Glomerular endothelial cell (primary cell): ENCODE results near the gene SERPINF2. TPM values are rescaled to one million over a fixed set of nuclear protein-coding genes. Genes with fewer than 3 reads are reported as not detected.
"Not testable (repeated sequence)": the region's sequence is repeated elsewhere in the genome, so short reads cannot be mapped to it uniquely, and the experiment has no call there.

Experiments
- DNase-seq: peaks from one replicate; pipeline ENCODE4 v3.0.0-alpha.2; 2011; ENCODE audit warnings: low read depth, low spot score; ENCODE audit errors: extremely low read depth
- total RNA-seq: library from RNA; depleted of rRNA; stranded (reverse); fragments of >200 nt; gene quantifications from 2 replicates; pipeline ENCODE4 v1.2.3, GENCODE V29; 2015

The SERPINF2 gene
- 1.6 TPM in 1 of 2 replicates, not detected in the other for total RNA-seq

DNA sequence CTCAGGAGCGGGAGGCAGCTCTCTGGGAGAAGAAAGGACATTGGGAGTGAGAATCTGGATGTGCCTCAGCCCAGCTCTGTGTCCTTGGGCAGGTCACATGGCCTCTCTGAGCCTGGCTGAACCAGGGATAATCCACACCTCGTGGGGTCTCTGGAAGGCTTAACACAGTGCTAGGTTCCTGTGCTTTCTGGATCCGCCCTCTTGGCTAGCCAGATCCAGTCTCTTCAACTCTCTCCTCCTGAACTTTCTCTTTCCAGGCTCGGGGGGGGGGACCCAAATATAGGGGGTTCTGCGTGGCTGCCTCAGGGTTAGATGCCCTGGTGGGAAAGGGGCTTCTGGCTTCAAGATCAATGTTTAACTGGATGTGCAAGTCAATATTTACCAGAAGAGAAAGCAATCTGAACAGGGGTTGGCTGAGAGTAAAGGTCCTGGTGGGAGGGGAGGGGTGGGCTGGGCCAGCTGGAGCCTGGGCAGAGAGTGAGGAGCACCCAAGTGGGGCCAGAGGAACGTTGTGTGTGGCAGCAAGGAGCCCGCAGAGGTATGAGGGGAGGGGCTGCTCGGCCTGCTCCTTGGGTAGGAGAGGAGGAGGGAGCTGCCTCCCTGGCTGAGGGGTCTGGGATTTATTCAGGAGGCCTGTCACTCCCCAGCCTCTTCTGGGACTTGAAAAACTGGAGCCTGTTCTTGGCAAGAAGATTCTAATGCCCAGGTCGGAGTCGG lies at the start of gene SERPINF2:
Gene SERPINF2, plus strand, starts transcription at position 501 of the 717 bp plus-strand sequence. CDS start 2,125 bp downstream, outside the sequence.
- no peak for DNase-seq

DNA sequence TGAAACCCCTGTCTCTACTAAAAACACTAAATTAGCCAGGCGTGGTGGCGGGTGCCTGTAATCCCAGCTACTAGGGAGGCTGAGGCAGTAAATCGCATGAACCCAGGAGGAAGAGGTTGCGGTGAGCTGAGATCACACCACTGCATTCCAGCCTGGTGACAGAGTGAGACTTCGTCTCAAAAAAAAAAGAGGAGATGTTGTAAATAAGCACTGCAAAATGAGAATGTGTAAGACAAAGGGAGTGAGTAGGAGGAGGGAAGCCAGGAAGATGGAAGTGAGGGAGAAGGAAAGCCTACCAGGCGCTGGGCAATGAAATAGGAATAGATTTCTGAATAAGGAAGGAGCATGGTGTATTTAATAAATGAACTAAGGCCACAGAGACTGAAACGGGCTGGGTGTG lies 49.3 kb upstream of the SERPINF2 start:
- DNase-seq, result no peak

DNA sequence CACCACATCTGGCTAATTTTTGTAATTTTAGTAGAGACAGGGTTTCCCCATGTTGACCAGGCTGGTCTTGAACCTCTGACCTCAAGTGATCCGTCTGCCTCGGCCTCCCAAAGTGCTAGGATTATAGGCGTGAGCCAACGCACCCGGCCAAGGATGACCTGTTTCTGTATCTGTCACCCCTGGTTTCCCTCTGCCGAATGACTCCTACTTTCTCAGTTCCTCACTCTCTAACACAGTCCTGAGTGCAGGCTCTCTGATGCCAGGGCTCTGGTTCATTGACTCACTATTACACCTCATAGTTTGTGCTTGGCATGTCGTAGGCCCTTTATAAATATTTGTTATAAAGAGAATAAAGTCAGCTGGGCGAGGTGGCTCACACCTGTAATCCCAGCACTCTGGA lies 47.3 kb upstream of the SERPINF2 start:
- no peak for DNase-seq

DNA sequence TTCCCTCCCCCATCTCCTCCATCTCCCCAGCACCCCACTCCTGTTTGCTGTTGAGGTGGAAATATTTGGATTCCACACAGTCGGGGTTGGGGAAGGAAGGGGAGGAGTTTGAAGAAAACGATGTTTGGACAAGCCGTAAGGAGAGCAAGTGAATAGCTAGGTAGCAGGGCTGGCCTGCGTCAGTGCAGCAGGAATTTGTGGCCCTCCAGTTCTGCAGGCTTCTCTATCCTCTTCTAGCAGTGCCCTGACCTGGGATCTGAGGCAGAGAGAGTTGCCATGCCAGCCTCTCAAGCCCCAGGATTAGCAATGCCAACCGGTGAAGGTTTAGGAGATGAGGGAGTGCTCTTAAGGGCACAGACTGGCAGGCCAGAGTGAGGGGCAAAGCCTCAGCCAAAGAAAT lies 45.0 kb upstream of the SERPINF2 start:
- no peak for DNase-seq

DNA sequence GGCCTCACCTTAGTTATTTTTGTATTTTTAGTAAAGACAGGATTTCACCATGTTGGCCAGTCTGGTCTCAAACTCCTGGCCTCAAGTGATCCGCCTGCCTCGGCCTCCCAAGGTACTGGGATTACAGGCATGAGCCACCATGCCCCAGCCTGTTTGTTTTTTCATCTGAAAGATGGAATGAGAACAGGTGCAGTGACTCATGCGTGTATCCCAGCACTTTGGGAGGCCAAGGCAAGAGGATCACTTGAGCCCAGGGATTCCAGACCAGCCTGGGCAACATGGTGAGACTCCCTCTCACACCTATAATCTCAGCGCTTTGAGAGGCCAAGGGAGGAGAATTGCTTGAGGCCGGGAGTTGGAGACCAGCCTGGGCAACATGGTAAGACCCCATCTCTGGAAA lies 42.8 kb upstream of the SERPINF2 start:
- DNase-seq, result not testable (repeated sequence)

DNA sequence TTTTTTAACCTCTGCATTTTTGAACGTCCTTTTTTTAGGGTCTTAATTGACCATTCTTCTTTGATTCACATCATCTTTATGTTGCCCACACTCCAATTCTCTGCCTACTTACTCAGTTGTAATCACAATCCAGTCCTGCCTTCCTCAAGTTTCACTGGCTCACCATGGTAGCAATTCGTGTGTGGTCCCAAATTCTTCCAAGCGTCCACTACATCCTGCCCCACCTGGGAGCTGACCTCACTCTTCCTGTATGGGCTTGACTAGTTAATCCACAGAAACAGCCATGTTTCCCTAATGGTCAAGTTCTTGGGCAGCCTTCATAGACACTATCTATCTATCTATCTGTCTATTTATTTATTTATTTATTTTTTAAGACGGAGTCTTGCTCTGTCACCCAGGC lies 39.6 kb upstream of the SERPINF2 start:
- no peak for DNase-seq

DNA sequence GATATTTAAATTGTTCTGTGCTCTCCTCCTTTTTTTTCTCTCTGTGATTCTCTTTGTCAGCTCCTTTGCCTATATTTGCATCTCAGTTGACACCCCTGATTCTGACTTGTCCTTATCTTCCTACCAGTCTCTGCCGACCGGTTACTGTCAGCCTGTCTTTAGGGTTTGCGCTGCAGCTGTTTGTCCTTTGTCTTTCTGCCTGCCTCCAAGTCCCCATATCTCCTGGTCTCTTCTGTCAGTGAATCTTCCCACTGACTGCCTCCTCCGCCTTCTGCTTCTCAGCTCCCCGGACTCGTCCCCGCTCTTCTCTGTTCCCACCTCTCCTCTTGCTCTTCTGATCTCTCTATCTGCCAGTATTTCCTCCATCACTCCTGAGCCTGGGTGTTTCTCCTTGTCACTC lies 37.7 kb upstream of the SERPINF2 start:
- no peak for DNase-seq

DNA sequence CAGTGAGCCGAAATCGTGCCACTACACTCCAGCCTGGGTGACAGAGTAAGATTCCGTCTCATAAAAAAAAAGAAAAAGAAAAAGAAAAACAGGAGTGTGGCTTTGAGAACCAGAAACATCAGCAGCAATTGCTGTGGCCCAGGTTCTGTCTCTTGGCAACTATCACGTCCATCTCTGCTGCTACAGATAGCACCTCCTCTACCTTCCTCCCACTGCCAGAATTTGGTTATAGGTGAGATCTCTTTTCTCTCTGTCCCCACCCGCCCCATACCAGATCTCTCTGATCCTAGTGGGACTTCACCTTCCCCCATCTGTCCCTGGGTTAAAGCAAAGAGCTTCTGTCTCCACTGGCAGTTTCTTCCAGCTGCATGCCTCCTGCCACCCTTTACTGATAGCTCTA lies 35.6 kb upstream of the SERPINF2 start:
- DNase-seq, result no peak

DNA sequence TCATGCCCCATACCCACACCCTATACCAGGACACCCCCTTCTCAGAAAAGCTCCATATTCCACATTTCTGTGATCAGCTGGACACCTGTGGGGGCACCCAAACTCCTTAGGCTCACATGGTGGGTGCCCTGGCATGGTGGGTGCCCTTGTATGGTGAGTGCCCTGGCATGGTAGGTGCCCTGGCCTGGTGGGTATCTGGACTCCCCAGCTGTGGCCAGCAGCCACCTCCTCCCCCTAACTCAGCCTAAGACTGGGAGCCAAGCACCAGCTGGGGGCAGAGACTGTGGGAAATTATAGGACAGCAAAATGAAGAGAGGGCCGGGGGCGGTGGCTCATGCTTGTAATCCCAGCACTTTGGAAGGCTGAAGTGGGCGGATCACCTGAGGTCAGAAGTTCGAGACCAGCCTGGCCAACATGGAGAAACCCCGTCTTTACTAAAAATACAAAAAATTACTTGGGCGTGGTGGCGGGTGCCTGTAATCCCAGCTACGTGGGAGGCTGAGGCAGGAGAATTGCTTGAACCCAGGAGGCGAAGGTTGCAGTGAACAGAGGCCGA lies 33.8 kb upstream of the SERPINF2 start:
- not testable (repeated sequence) for DNase-seq

DNA sequence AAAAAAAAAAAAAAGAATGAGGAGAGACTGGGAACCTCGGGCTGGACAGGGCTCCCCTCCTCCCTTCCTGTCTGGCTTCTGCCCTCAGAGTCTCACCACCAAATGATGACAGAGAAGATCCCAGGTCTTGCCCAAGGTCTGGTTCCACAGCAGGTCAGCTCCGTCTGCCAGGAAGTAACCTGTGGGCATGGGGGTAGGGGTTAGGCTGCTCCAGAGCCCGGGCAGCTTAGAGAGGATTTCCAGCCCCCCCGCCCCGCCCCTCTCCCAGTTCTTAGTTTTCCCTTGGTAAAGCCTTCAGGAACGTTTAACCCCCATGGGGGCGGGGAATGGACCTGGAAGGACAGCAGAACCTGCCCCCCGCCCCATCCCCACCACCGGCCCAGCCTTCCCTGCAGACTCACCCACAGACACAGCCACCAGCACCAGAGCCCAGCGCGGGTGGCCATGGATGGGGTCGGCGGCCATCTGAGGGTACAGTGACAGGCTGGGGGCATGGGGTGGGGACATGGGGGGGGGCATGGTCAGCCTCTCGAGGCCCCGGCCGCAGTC lies 33.2 kb upstream of the SERPINF2 start:
- DNase-seq, result no peak

DNA sequence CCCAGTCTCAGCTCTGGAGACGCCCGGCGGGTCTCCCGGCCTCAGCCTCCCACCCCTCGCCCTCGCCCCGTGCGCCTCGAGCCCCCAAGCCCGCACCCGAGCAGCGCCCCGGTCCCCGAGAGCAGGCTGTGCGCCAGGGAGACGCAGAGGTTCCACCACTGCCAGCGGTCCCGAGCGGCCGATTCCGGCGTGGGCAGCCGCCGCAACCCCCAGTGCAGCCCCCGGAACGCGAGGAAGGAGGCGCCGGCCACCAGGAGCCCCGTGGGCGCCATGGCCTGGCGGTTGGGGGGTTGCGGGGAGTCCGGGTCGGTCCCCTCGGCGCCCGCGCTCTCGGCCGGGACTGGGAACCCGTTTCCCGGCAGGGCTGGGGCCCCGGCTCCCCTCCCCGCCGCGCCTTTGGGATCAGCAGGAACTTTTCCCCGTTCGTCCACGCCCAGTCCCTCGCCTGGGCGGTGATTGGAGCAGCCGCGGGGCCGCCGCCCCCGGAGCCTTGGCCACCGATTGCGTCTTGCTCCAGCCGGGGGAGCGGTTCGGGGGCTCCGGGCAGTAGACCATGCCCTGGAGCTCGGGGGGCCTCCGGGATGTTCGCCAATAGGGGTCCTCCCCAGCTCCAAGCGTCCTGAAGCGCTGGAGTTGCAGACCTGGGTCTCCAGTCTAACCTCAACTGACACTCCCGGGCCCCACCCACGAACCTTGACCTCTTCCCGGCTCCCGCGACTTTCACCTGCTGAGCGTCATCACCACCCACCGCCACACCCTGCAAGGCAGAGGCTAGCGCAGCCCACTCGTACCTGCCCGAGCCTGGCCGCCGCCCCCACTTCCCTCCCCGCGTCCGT lies 32.5 kb upstream of the SERPINF2 start, which contains the start of gene TLCD2:
Gene TLCD2, minus strand, starts transcription at position 407 of the 836 bp plus-strand sequence. Its CDS starts 135 bp downstream, at position 272.
- no peak for DNase-seq

DNA sequence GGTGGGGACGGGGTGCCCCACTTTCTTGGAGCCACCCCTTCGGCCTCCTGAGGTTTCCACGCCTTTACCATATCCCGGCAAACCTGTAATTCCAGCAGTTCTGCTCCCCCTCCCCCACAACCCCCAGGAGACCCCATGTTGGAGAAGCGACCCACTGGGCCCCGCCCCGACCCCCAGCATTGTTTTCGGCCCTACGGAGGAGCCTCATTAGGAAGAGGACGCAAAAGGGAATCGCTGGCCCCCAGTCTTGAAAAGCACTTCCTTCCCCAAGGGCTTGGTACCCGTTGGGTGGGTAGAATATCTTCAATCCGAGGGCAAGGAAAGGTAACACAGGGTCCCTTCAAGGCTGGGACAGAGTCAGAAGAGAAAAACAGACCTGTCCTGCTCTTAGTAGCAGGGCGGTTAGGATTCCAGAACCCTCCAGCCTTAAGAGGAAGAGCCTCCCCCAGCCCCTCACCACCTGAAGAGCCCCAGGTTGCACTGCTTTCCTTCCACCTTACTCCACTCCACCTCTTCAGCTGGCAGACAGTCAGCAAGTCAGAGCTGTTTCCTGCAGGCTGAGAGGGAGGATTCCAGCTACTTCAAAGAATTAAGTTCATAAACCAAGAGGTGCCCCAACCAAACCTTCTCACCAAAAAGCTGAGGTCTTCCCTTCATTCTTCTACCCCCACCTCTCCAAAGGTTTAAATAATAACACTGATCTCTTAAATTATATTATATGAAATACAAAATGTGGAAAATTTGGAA lies 31.7 kb upstream of the SERPINF2 start:
- no peak for DNase-seq

DNA sequence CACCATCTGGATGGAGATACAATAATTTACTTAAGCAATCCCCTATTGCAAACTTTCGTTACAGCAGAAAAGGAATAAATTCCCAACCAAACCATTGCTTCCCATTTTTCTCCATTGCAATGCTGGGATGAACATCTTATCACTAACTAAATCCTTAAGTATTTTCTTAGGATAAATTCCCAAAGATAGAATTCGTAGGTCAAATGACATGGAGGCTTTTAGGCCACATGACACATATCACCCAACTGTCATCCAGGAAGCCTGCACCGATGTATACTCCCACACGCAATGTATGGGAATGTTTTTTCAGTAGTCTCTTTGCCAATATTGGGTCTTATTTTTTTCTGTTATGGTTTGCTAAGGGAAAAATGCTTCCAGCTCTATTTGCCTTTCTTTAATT lies 30.9 kb upstream of the SERPINF2 start:
- DNase-seq, result no peak

DNA sequence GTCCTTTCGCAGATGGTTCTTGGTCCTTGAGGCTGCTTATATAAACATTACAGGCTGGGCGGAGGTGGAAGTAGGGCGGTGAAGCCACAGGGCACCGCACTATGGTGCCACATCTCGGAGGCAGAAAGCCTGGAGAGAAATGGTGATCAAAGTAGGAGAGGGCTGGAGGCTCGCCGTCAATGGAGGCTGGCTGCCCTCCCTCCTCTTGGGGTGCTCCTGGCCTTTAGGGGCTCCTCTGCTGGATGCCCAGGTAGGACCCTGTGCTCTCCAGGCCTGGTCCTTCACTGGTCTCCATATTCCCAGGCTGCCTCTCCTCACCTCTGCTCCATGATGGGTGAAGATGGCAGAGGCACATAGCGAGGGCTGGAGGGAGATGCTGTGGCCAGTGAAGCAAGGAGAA lies 30.4 kb upstream of the SERPINF2 start:
- DNase-seq, result no peak

DNA sequence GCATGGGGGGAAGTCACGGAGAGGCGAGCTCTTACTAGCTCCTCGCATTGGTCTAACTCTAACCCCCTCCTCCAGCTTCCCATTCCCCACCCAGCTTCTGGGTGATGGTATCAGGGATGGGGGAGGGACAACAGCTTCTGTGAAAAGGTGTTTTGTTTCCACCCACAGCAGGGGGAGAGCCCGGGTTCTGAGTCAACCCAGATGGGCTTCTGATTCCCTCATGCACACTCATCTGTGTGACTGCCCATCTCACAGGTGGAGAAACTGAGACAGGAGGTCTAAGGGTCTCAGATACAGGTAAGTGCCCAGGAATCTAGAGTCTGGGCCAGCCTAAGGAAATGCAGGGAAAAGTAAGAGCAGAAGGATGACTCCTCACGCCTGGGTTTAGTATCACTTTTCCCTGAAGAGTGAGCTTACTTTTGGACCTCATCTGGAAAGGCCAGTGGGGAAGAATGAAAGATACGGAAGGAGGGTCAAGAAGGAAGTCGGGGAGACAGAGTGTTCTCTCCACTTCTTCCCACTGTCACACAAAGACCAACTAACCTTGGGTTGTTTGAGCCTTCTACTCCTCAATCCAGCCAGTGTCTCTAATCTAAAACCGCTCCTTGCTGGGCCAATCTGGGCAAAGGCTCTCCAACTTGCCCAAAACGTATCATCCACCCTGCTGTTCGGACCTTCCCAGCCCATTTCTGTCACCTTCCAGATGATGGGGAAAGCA lies 29.4 kb upstream of the SERPINF2 start:
- DNase-seq, result no peak

DNA sequence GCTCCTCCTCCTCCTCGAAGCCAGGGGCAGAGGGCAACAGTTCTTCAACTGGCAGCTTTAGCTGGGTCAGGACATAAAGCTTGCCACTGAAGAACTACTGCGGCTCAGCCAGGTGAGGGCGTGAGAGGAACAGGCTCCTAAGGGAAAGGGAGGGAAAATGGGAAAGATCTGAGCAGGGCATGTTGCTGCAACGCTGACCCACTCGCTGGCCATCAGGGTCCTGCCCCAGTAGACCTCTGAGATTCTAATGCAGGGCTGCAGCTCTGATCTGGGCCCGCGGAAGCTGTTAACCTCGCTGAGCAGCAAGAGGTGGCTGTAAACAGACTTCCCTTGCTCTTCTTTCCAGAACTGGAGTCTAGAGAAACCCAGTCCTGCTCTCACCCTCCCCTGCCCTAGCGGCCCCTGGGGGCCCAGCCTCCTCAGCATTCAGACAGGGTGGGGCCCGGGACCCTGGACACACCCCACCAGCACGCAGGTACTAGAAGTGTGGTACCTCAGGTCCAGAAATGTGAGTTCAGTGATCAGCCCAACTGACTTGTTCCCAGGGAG lies 28.7 kb upstream of the SERPINF2 start:
- DNase-seq, result no peak

DNA sequence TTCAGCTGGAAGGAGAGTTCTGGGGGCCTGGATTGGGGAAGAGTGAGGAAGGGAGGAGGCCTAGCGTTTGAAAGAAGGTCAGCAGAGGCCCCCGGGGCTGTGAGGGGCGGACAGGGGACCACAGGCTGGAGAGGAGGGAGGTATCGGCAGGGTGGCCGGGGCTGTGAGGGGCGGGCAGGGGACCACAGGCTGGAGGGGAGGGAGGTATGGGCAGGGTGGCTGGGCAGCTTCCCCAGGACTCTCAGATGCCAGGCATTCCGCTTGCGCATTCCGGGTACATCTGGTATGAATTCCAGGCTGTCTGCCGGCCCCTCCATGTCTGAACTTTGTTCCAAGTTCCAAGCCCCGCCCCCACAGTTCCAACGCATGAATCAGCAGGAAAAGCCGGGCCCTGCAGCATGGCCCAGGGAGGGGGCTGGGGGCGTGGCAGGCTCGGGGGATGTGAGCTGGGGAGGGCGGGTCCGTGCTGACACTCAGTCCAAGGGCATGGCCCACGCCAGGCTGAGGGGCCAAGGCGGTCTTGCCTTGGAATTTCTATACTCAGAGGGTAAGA lies 28.2 kb upstream of the SERPINF2 start:
- peak; percentile 65 for DNase-seq

DNA sequence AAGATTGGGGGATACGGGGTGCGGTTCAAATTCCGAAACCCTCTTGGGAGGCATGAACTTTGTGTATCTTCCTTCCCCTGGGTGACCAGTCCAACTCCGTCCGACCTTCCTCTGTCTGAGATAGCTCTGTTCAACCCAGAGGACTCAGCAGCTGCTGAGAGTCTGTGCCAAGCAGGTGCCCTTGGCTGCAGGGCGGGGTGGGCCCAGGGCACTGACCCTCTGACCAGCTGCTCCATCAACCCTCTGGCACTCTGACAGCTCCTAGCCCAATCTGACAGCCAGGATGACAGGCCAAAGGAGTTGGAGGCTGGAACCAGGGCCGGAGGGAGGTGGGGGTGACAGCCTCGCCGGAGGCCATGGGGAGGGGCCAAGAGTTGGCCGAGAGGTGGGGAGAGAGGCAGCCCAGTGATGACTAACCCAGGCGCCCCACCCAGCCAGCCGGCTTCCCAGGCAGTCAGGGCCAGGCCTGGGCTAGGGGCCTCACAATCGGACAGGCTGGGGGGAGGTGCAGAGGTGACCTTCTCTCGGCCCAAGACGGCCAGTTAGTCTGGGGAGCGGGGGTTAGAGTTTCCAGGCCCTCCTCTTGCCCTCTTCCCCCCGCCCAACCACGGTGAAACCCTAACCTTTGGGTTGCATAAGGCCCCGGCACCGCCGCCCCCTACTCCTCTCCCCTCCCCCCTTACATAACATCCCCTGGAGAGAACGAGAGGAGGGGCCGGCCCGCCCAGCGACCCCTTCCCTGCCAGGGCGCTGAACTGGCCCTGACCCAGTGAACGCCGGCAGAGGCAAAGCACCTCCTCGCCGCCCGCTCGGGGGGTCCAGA lies 27.5 kb upstream of the SERPINF2 start:
- DNase-seq, result no peak

DNA sequence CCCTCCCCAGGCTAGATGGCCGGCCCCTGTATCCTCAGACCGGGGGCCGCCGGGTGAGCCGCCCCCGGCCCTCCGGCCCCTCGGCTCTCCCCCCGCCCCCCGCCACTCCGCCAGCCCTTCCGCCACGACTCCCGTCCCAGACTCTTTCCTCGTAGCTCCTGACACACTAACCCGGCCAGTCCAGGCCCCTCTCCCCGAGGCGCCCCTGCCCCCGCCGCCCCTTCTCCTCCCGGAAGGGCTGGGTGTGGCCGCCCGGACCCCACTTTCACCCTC lies 26.9 kb upstream of the SERPINF2 start:
- DNase-seq, result no peak
